Breast epithelium (tissue), 4 donors: ENCODE results near the gene CLDND1. TPM values are rescaled to one million over a fixed set of nuclear protein-coding genes. Genes with fewer than 3 reads are reported as not detected.

ENCODE experiments used
- DNase-seq, 2 donors: peaks; one replicate each; pipeline ENCODE4 v3.0.0-alpha.2; 2019; ENCODE audit warnings: low spot score in 2 of 2
- H3K27ac ChIP-seq, 2 donors: fragments of 200-600 bp; sonication (generic) in 1 of 2; one replicate each; pipeline ENCODE4 v1.5.1; 2016 to 2019; ENCODE audit warnings: mild to moderate bottlenecking in 1 of 2
- H3K27me3 ChIP-seq, 2 donors: fragments of 200-600 bp; sonication (generic) in 1 of 2; one replicate each; pipeline versions ENCODE4 v1.5.1 to v1.6.0; 2017 to 2019; ENCODE audit warnings: control low read depth in 1 of 2, mild to moderate bottlenecking in 1 of 2
- H3K36me3 ChIP-seq: fragments of 200-600 bp; one replicate; pipeline ENCODE4 v1.5.1; 2019
- H3K4me1 ChIP-seq, 2 donors: fragments of 200-600 bp; sonication (generic); one replicate each; pipeline ENCODE4 v1.5.1; 2016 to 2019; ENCODE audit warnings: control low read depth in 1 of 2
- H3K4me3 ChIP-seq, 3 donors: fragments of 200-600 bp; sonication (generic); 1 replicate in 2 of 3; 2 replicates in 1 of 3; pipeline ENCODE4 v1.5.1; 2016 to 2019; ENCODE audit warnings: mild to moderate bottlenecking in 3 of 3, moderate library complexity in 2 of 3
- H3K9me3 ChIP-seq, 2 donors: fragments of 200-600 bp; sonication (generic) in 1 of 2; one replicate each; pipeline ENCODE4 v1.5.1; 2016 to 2019; ENCODE audit warnings: control low read depth in 1 of 2
- CTCF ChIP-seq, 3 donors: fragments of 450-650 bp; IDR thresholded peaks; one replicate each; pipeline ENCODE4 v1.5.1; 2016 to 2017; ENCODE audit warnings: antibody characterized with exemption in 3 of 3, mild to moderate bottlenecking in 3 of 3, moderate library complexity in 3 of 3
- POLR2A ChIP-seq: fragments of 450-650 bp; IDR thresholded peaks from one replicate; pipeline ENCODE4 v1.6.1; 2016; ENCODE audit warnings: antibody characterized with exemption, mild to moderate bottlenecking, moderate library complexity
- POLR2AphosphoS5 ChIP-seq, 3 donors: sonication (generic); formaldehyde crosslinking; IDR thresholded peaks; one replicate each; pipeline ENCODE4 v1.6.1; 2017; ENCODE audit warnings: antibody characterized with exemption in 3 of 3
- intact Hi-C: fragments of 100-400 bp; cut with DNase I; formaldehyde crosslinking; loops from one replicate; pipeline ENCODE4 v1.15.1; 2023; ENCODE audit warnings: low total_unique reads
- total RNA-seq, 3 donors: library from RNA; depleted of rRNA; stranded (reverse); fragments of >200 nt; gene quantifications; one replicate each; pipeline ENCODE4 v1.1.0, GENCODE V29; 2016

The CLDND1 gene
- total RNA-seq, 3 donors from 2014 or later = 113 to 121 (median 114) TPM

- no peaks in the 10 kb centered on the region for H3K4me1 ChIP-seq
These were observed 28.5 kb upstream of the CLDND1 start for GRCh38 chr3:98551236-98551635.

GRCh38 chr3:98550833-98551232 is 28.1 kb upstream of the CLDND1 start:
- DNase-seq = no peak
- H3K36me3 ChIP-seq = no peaks in the 10 kb centered on the region
- no peaks in the 10 kb centered on the region for H3K4me1 ChIP-seq
- no peaks in the 10 kb centered on the region for H3K9me3 ChIP-seq
- intact Hi-C loops = no loop called here
- no peak overlapping the region for H3K27ac ChIP-seq
- no peak overlapping the region for H3K4me3 ChIP-seq
- peaks cover 0 to 4% of the 10 kb centered on the region in 2 donors for H3K27me3 ChIP-seq
- TF ChIP-seq CTCF (IDR thresholded peaks at IDR 0.05) = no peak
- no peak for TF ChIP-seq POLR2AphosphoS5 (IDR thresholded peaks at IDR 0.05)
- TF ChIP-seq POLR2A = no peak

More at GRCh38 chr3:98551236-98551635, 28.5 kb upstream of the CLDND1 start:
- Histone ChIP-seq H3K4me3 (no peak overlapping the region), H3K27ac (no peak overlapping the region), H3K36me3 (no peaks in the 10 kb centered on the region), H3K9me3 (no peaks in the 10 kb centered on the region), H3K27me3 (peaks cover 0 to 4% of the 10 kb centered on the region in 2 donors)
- TF ChIP-seq CTCF (IDR thresholded peaks at IDR 0.05) (no peak), POLR2A (no peak), POLR2AphosphoS5 (IDR thresholded peaks at IDR 0.05) (no peak)
- intact Hi-C loops = no loop called here
- DNase-seq = no peak

GRCh38 chr3:98548544-98548943 is 25.8 kb upstream of the CLDND1 start:
- Histone ChIP-seq H3K9me3 (no peaks in the 10 kb centered on the region), H3K36me3 (no peaks in the 10 kb centered on the region), H3K27ac (no peak overlapping the region), H3K4me1 (no peaks in the 10 kb centered on the region), H3K27me3 (no peaks in the 10 kb centered on the region), H3K4me3 (no peak overlapping the region)
- no peak for TF ChIP-seq POLR2AphosphoS5 (IDR thresholded peaks at IDR 0.05)
- TF ChIP-seq POLR2A = no peak
- TF ChIP-seq CTCF (IDR thresholded peaks at IDR 0.05) = no peak
- DNase-seq = no peak
- intact Hi-C loops = no loop called here

- no peaks in the 10 kb centered on the region for H3K36me3 ChIP-seq
- intact Hi-C loops = no loop called here
- H3K27me3 ChIP-seq = no peaks in the 10 kb centered on the region
- H3K4me1 ChIP-seq = no peaks in the 10 kb centered on the region
- DNase-seq = no peak
- no peak for TF ChIP-seq POLR2A
- no peak for TF ChIP-seq POLR2AphosphoS5 (IDR thresholded peaks at IDR 0.05)
- TF ChIP-seq CTCF (IDR thresholded peaks at IDR 0.05) = no peak
- no peak overlapping the region for H3K4me3 ChIP-seq
- no peaks in the 10 kb centered on the region for H3K9me3 ChIP-seq
- H3K27ac ChIP-seq = no peak overlapping the region
These were observed 23.2 kb upstream of the CLDND1 start for GRCh38 chr3:98545940-98546339.

GRCh38 chr3:98542623-98543022 is 19.9 kb upstream of the CLDND1 start:
- H3K36me3 ChIP-seq = no peaks in the 10 kb centered on the region
- intact Hi-C loops = no loop called here
- TF ChIP-seq CTCF (IDR thresholded peaks at IDR 0.05) (no peak), POLR2AphosphoS5 (IDR thresholded peaks at IDR 0.05) (no peak), POLR2A (no peak)
- no peak overlapping the region for H3K4me3 ChIP-seq
- H3K27ac ChIP-seq = no peak overlapping the region
- H3K9me3 ChIP-seq = no peaks in the 10 kb centered on the region
- DNase-seq = no peak
- no peaks in the 10 kb centered on the region for H3K27me3 ChIP-seq
- H3K4me1 ChIP-seq = no peaks in the 10 kb centered on the region
